ENCODE results near the gene RNF227.

- TF ChIP-seq POLR2AphosphoS5 (IDR thresholded peaks at IDR 0.05; ENCODE audit: low read depth, low read length) (no peak), POLR2A (IDR thresholded peaks at IDR 0.05; ENCODE audit: low read depth, low read length) (no peak)
Measured at GRCh38 chr17:7886227-7887037, 29.7 kb downstream of the RNF227 start.
